Mesendoderm (in vitro differentiated cells): ENCODE measurements around the gene CPXM2.
A peak's percentile ranks its signal among the peaks of the same experiment; 100 is the strongest.

Experiments
- DNase-seq: peaks from one replicate; pipeline ENCODE4 v3.0.0; 2013
- H2AK5ac ChIP-seq: 2 replicates; pipeline ENCODE4 v1.6.1; 2013; ENCODE audit warnings: low read length, inconsistent platforms
- H2BK120ac ChIP-seq: 2 replicates; pipeline ENCODE4 v1.6.1; 2013; ENCODE audit warnings: low read depth, mild to moderate bottlenecking, low read length, moderate library complexity, mixed read lengths
- H2BK15ac ChIP-seq: replicated peaks from 2 replicates; pipeline ENCODE4 v1.6.1; 2013; ENCODE audit warnings: low read depth, mild to moderate bottlenecking, moderate library complexity
- H2BK5ac ChIP-seq: 2 replicates; pipeline ENCODE4 v1.6.1; 2013; ENCODE audit warnings: low read length, inconsistent platforms
- H3K18ac ChIP-seq: 2 replicates; pipeline ENCODE4 v1.6.1; 2013; ENCODE audit warnings: mild to moderate bottlenecking, low read length, mixed read lengths
- H3K23ac ChIP-seq: one replicate; pipeline ENCODE4 v1.6.1; 2013; ENCODE audit warnings: low read length
- H3K27ac ChIP-seq: 2 replicates; pipeline ENCODE4 v1.5.1; 2013; ENCODE audit warnings: low read depth, mild to moderate bottlenecking, inconsistent platforms, low read length, moderate library complexity
- H3K27me3 ChIP-seq: 2 replicates; pipeline ENCODE4 v1.6.1; 2013; ENCODE audit warnings: low read length, control low read depth, mild to moderate bottlenecking, inconsistent platforms; ENCODE audit not compliant: insufficient read depth, poor library complexity
- H3K36me3 ChIP-seq: 2 replicates; pipeline ENCODE4 v1.6.1; 2013; ENCODE audit warnings: low read length, inconsistent platforms; ENCODE audit not compliant: control insufficient read depth, insufficient read depth
- H3K4ac ChIP-seq: one replicate; pipeline ENCODE4 v1.6.1; 2013; ENCODE audit warnings: low read depth, mild to moderate bottlenecking, low read length, moderate library complexity
- H3K4me1 ChIP-seq: 2 replicates; pipeline ENCODE4 v1.6.1; 2013; ENCODE audit warnings: low read depth, low read length, inconsistent platforms; ENCODE audit not compliant: control insufficient read depth
- H3K4me2 ChIP-seq: 2 replicates; pipeline ENCODE4 v1.6.1; 2013; ENCODE audit warnings: low read length
- H3K4me3 ChIP-seq: 2 replicates; pipeline ENCODE4 v1.5.1; 2013; ENCODE audit warnings: mild to moderate bottlenecking, low read length
- H3K56ac ChIP-seq: one replicate; pipeline ENCODE4 v1.6.1; 2013; ENCODE audit warnings: low read length
- H3K79me1 ChIP-seq: 2 replicates; pipeline ENCODE4 v1.6.1; 2013; ENCODE audit warnings: low read length, inconsistent platforms
- H3K79me2 ChIP-seq: 2 replicates; pipeline ENCODE4 v1.6.1; 2013; ENCODE audit warnings: mild to moderate bottlenecking, low read length; ENCODE audit not compliant: control insufficient read depth, insufficient read depth
- H3K9ac ChIP-seq: 2 replicates; pipeline ENCODE4 v1.6.1; 2013; ENCODE audit warnings: low read length, inconsistent platforms
- H4K5ac ChIP-seq: one replicate; pipeline ENCODE4 v1.6.1; 2013; ENCODE audit warnings: low read length
- H4K8ac ChIP-seq: one replicate; pipeline ENCODE4 v1.6.1; 2013; ENCODE audit warnings: low read depth, mild to moderate bottlenecking, control low read depth, low read length, moderate library complexity
- WGBS: extraction: QIAGEN DNeasy Blood & Tissue Kit; methylation state at CpG from one replicate; pipeline ENCODE4 v1.1.7; 2013; ENCODE audit warnings: low lambda C conversion rate, missing lambda C conversion rate; ENCODE audit not compliant: insufficient coverage; ENCODE audit errors: extremely low coverage; 5-methylcytosine and 5-hydroxymethylcytosine counted together

CPXM2 gene

DNA sequence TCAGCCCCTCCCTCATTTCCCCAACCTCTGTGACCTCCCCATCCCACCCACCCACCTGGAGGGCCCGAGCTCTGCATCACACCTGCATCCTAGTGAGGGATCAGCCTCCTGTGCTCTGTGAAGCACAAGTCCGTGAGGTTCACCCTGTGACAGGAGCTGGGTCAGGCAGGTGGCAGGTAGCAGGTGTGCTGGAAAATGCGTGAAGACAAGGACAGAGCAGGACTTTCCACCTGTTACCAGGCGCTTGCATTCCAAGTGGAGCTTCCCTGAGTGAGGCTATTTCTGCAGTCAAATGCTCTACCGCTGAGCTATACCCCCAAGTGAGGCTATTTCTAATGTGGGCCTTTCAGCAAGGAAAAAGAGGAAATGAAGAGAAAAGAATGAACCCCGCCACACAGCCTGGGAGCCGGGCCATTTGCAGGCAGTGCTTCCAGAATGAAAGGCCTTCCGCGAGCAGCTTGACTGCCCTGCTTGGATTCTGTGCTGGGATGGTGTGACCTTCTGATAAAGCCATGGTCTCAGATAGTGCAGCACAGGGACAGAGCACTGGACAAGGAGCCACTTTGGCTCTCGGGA is 13.3 kb upstream of the CPXM2 start:
- Histone ChIP-seq H3K4me2 (no peak overlapping the region), H3K4me1 (no peaks in the 10 kb centered on the region), H3K4ac (no peak overlapping the region), H3K36me3 (no peaks in the 10 kb centered on the region), H4K8ac (no peak overlapping the region), H3K27me3 (no peaks in the 10 kb centered on the region), H2AK5ac (no peak overlapping the region), H3K4me3 (no peak overlapping the region), H3K27ac (no peak overlapping the region), H2BK5ac (no peak overlapping the region), H2BK15ac (no peak overlapping the region), H4K5ac (no peak overlapping the region), H3K79me2 (no peaks in the 10 kb centered on the region), H3K56ac (no peak overlapping the region), H2BK120ac (no peak overlapping the region), H3K23ac (no peak overlapping the region), H3K79me1 (no peaks in the 10 kb centered on the region), H3K18ac (no peak overlapping the region), H3K9ac (no peak overlapping the region)
- no CpG with 5 or more reads among the region's 10 CpGs for WGBS
- no peak for DNase-seq

- no CpG with 5 or more reads among the region's 5 CpGs for WGBS
- H3K23ac ChIP-seq: no peak overlapping the region
- no peaks in the 10 kb centered on the region for H3K36me3 ChIP-seq
- H3K9ac ChIP-seq: no peak overlapping the region
- H3K4me1 ChIP-seq: no peaks in the 10 kb centered on the region
- no peak overlapping the region for H3K18ac ChIP-seq
- H3K4me3 ChIP-seq: no peak overlapping the region
- no peaks in the 10 kb centered on the region for H3K79me1 ChIP-seq
- no peak overlapping the region for H3K27ac ChIP-seq
- no peaks in the 10 kb centered on the region for H3K27me3 ChIP-seq
- H3K79me2 ChIP-seq: no peaks in the 10 kb centered on the region
- no peak overlapping the region for H3K56ac ChIP-seq
- no peak overlapping the region for H2AK5ac ChIP-seq
- no peak overlapping the region for H4K5ac ChIP-seq
- DNase-seq: no peak
- no peak overlapping the region for H2BK5ac ChIP-seq
- H4K8ac ChIP-seq: no peak overlapping the region
- no peak overlapping the region for H3K4ac ChIP-seq
- H2BK120ac ChIP-seq: no peak overlapping the region
- H2BK15ac ChIP-seq: no peak overlapping the region
- H3K4me2 ChIP-seq: no peak overlapping the region
Observed at GRCh38 chr10:123903621-123904020, 12.0 kb upstream of the CPXM2 start.

DNA sequence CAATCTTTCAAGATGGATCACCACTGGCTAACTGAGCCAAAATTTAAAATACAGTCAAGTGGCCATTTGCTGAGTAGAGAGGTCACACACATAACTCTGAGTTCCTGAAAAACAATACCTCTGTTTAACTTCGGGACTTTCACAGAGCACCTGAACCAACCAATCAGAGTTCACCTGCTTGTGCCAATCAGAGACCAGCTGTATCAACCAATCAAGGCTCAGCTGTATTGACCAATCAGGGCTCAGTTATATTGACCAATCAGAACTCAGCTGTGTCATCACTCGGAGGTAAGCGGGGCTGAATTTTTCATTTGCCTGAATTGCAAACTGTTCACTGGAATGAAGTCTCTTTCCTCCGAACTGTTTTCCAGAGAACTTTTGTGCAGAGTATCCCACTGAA is 10.0 kb upstream of the CPXM2 start:
- H4K5ac ChIP-seq: no peak overlapping the region
- H3K4ac ChIP-seq: no peak overlapping the region
- no peak overlapping the region for H3K4me3 ChIP-seq
- H3K18ac ChIP-seq: no peak overlapping the region
- WGBS: no CpG with 5 or more reads among the region's 4 CpGs
- no peak overlapping the region for H3K23ac ChIP-seq
- H3K27me3 ChIP-seq: no peaks in the 10 kb centered on the region
- no peak overlapping the region for H4K8ac ChIP-seq
- DNase-seq: no peak
- no peak overlapping the region for H2BK15ac ChIP-seq
- H3K36me3 ChIP-seq: no peaks in the 10 kb centered on the region
- no peaks in the 10 kb centered on the region for H3K79me1 ChIP-seq
- H2AK5ac ChIP-seq: no peak overlapping the region
- no peak overlapping the region for H3K56ac ChIP-seq
- no peaks in the 10 kb centered on the region for H3K4me1 ChIP-seq
- no peaks in the 10 kb centered on the region for H3K79me2 ChIP-seq
- no peak overlapping the region for H3K27ac ChIP-seq
- H3K4me2 ChIP-seq: no peak overlapping the region
- H2BK120ac ChIP-seq: no peak overlapping the region
- H2BK5ac ChIP-seq: no peak overlapping the region
- H3K9ac ChIP-seq: no peak overlapping the region

GRCh38 chr10:123897146-123897545 is 5.5 kb upstream of the CPXM2 start:
- H2AK5ac ChIP-seq: no peak overlapping the region
- no peaks in the 10 kb centered on the region for H3K79me2 ChIP-seq
- H3K4me1 ChIP-seq: no peaks in the 10 kb centered on the region
- H4K5ac ChIP-seq: no peak overlapping the region
- no peaks in the 10 kb centered on the region for H3K79me1 ChIP-seq
- H3K27ac ChIP-seq: no peak overlapping the region
- H3K23ac ChIP-seq: no peak overlapping the region
- H2BK15ac ChIP-seq: no peak overlapping the region
- DNase-seq: peak; percentile 47
- H3K18ac ChIP-seq: no peak overlapping the region
- H3K4me3 ChIP-seq: no peak overlapping the region
- H2BK120ac ChIP-seq: no peak overlapping the region
- no CpG with 5 or more reads among the region's 4 CpGs for WGBS
- no peak overlapping the region for H4K8ac ChIP-seq
- no peak overlapping the region for H3K56ac ChIP-seq
- H3K36me3 ChIP-seq: no peaks in the 10 kb centered on the region
- no peak overlapping the region for H2BK5ac ChIP-seq
- no peak overlapping the region for H3K4me2 ChIP-seq
- no peak overlapping the region for H3K4ac ChIP-seq
- H3K27me3 ChIP-seq: no peaks in the 10 kb centered on the region
- no peak overlapping the region for H3K9ac ChIP-seq

DNA sequence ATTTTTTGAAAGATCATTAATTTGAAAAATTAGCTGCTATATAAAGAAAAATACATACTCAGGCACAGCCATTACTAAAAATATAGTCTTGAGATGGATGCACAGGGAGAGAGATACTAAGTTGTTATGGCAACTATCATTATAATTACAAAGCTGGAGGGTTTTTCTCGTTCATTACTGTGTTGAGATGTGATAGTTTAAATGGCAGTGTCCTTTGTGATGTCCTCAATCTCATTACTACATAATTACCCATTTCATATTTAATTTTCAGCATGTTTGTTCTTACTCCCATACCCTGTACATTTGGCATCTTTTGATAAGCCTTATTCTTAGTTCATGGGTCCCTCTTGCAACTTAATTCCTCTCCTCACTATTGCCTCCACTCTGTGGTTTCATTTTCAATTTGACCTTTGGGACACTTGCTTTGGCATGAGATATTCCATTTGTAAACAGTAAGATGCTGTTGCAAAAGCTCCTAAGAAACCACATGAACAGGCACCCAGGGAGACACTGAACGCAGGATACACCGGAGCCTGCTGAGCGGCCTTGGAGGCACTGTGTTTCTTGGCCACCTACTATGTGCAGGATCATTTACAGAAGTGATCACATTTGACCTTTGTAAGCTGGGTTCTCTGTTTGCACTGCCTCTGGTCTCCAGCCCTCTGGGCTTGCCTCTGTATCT is 4.8 kb upstream of the CPXM2 start:
- no peak overlapping the region for H3K4ac ChIP-seq
- H3K27me3 ChIP-seq: no peaks in the 10 kb centered on the region
- no peak overlapping the region for H3K23ac ChIP-seq
- no peaks in the 10 kb centered on the region for H3K79me1 ChIP-seq
- no peaks in the 10 kb centered on the region for H3K4me1 ChIP-seq
- H3K18ac ChIP-seq: no peak overlapping the region
- H2BK15ac ChIP-seq: no peak overlapping the region
- no peaks in the 10 kb centered on the region for H3K79me2 ChIP-seq
- no peak overlapping the region for H2BK5ac ChIP-seq
- H3K27ac ChIP-seq: no peak overlapping the region
- WGBS: no CpG with 5 or more reads among the region's 4 CpGs
- H3K4me3 ChIP-seq: no peak overlapping the region
- DNase-seq: no peak
- H3K36me3 ChIP-seq: no peaks in the 10 kb centered on the region
- H2BK120ac ChIP-seq: no peak overlapping the region
- H4K8ac ChIP-seq: no peak overlapping the region
- H3K4me2 ChIP-seq: no peak overlapping the region
- H2AK5ac ChIP-seq: no peak overlapping the region
- H3K9ac ChIP-seq: no peak overlapping the region
- H4K5ac ChIP-seq: no peak overlapping the region
- no peak overlapping the region for H3K56ac ChIP-seq

DNA sequence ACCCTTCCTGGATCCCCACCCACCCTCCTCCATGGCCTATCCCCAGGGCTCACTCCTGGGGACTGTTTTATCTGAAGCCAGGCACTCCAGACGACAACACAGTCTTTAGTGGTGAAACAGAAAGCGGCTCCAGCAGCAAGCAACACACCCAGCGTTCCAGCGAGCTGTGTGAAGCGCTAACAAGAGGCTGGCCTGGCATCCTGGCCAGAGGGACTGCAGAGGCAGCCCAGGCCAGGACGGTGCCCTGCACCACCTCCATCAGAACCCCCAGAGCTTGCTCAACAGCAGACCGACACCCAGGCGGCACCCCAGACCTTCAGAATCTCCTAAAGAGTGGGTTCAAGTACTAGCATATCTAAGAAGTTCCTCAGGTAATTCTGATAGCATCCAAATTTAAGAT is 2.0 kb upstream of the CPXM2 start:
- no peak for DNase-seq
- Histone ChIP-seq H2BK120ac (no peak overlapping the region), H3K27me3 (no peaks in the 10 kb centered on the region), H3K79me2 (no peaks in the 10 kb centered on the region), H3K4me2 (no peak overlapping the region), H2AK5ac (no peak overlapping the region), H3K18ac (no peak overlapping the region), H2BK15ac (no peak overlapping the region), H3K23ac (no peak overlapping the region), H3K79me1 (no peaks in the 10 kb centered on the region), H3K4me3 (no peak overlapping the region), H3K36me3 (no peaks in the 10 kb centered on the region), H4K5ac (no peak overlapping the region), H3K4ac (no peak overlapping the region), H3K56ac (no peak overlapping the region), H3K27ac (no peak overlapping the region), H4K8ac (no peak overlapping the region), H3K4me1 (no peaks in the 10 kb centered on the region), H2BK5ac (no peak overlapping the region), H3K9ac (no peak overlapping the region)
- no CpG with 5 or more reads among the region's 8 CpGs for WGBS
